HepG2 (cell line): ENCODE measurements around the gene GABRA4. TPM values are rescaled to one million over a fixed set of nuclear protein-coding genes. Genes with fewer than 3 reads are reported as not detected.

ENCODE experiments used
- ATAC-seq: fragments of 200-7000 bp; cut with Tn5 transposase; 3 replicates; pipeline ENCODE4 v1.9.1; 2020; ENCODE audit warnings: mild to moderate bottlenecking, moderate library complexity
- BruUV-seq: library from RNA; stranded (reverse); fragments of 400-500 nt; replicated peaks from 2 replicates; lab custom pipeline; 2021; lab: Mats Ljungman, UMichigan
- CTCF ChIA-PET: fragments of 300-600 bp; formaldehyde crosslinking; extraction: SDS; loops from one replicate; lab custom pipeline; 2021; ENCODE audit warnings: low total read pairs, inconsistent platforms, low intra/inter-chr PET ratio; lab: Yijun Ruan, JAX
- POLR2A ChIA-PET: fragments of 350-600 bp; sonication (Branson Sonifier 250); formaldehyde crosslinking; loops from one replicate; lab custom pipeline; 2020; ENCODE audit warnings: antibody characterized with exemption, inconsistent platforms; lab: Yijun Ruan, JAX
- DNase-seq: peaks from one replicate; pipeline ENCODE4 v3.0.0-alpha.2; 2015; ENCODE audit warnings: low spot score
- FAIRE-seq: peaks from 3 replicates; lab custom pipeline; 2011; peaks lifted over from hg19 to GRCh38; lab: Jason Lieb, UNC
- H2AFZ ChIP-seq: one replicate; pipeline ENCODE4 v1.6.1; 2011; ENCODE audit warnings: low read length, inconsistent platforms
- H3K27ac ChIP-seq: fragments of 300-600 bp; 3 replicates; pipeline ENCODE4 v1.8.0; 2011; ENCODE audit warnings: mixed run types, mild to moderate bottlenecking, mixed read lengths, low read length, inconsistent platforms; ENCODE audit not compliant: insufficient read depth; ENCODE audit errors: extremely low read length
- H3K27me3 ChIP-seq, 2 experiments: fragments of 200-600 bp in 1 of 2; 2 replicates in 1 of 2; 3 replicates in 1 of 2; pipeline versions ENCODE4 v1.6.0 to v1.8.0; 2011; ENCODE audit warnings: low read length in 2 of 2, mild to moderate bottlenecking in 2 of 2, moderate library complexity in 2 of 2, inconsistent platforms in 1 of 2; ENCODE audit not compliant: insufficient read depth in 2 of 2, control insufficient read depth in 1 of 2
- H3K36me3 ChIP-seq, 2 experiments: fragments of 200-600 bp in 1 of 2; replicated peaks in 1 of 2; 2 replicates in 1 of 2; 3 replicates in 1 of 2; pipeline versions ENCODE4 v1.5.1 to v1.8.0; 2011; ENCODE audit warnings: low read length in 2 of 2, inconsistent platforms in 1 of 2; ENCODE audit not compliant: insufficient read depth in 2 of 2, control insufficient read depth in 1 of 2
- H3K4me1 ChIP-seq: 2 replicates; pipeline ENCODE4 v1.5.1; 2012; ENCODE audit warnings: low read length, inconsistent platforms; ENCODE audit not compliant: insufficient read depth
- H3K4me2 ChIP-seq: 2 replicates; pipeline ENCODE4 v1.6.0; 2011; ENCODE audit warnings: low read depth, low read length, inconsistent platforms
- H3K4me3 ChIP-seq, 3 experiments: fragments of 200-600 bp in 1 of 3; sonication (generic), shearing (Covaris generic) in 1 of 3; replicated peaks in 1 of 3; 2 replicates each; pipeline ENCODE4 v1.5.1; 2011 to 2016; ENCODE audit warnings: low read length in 3 of 3, inconsistent platforms in 2 of 3, low read depth in 2 of 3, mild to moderate bottlenecking in 2 of 3, control low read depth in 1 of 3, mixed read lengths in 1 of 3; ENCODE audit not compliant: insufficient read depth in 1 of 3
- H3K79me2 ChIP-seq: one replicate; pipeline ENCODE4 v1.6.1; 2011; ENCODE audit warnings: low read length, inconsistent platforms; ENCODE audit not compliant: insufficient read depth
- H3K9ac ChIP-seq: 2 replicates; pipeline ENCODE4 v1.6.0; 2011; ENCODE audit warnings: mild to moderate bottlenecking, low read depth, low read length, inconsistent platforms; ENCODE audit not compliant: insufficient read depth
- H3K9me3 ChIP-seq: 2 replicates; pipeline ENCODE4 v1.5.1; 2012; ENCODE audit warnings: mild to moderate bottlenecking, low read length
- H4K20me1 ChIP-seq: 2 replicates; pipeline ENCODE4 v1.6.0; 2011; ENCODE audit warnings: inconsistent platforms, mild to moderate bottlenecking, low read length, moderate library complexity; ENCODE audit not compliant: insufficient read depth
- GATAD1 ChIP-seq: IDR thresholded peaks from 2 replicates; pipeline ENCODE4 v1.6.1; 2016; ENCODE audit warnings: missing genetic modification reagents, missing compliant biosample characterization
- MAFF ChIP-seq: IDR thresholded peaks from 2 replicates; pipeline ENCODE4 v1.6.1; 2011; ENCODE audit warnings: low read depth, low read length, improper control_type of control experiment
- MTF1 ChIP-seq: sonication (generic); formaldehyde crosslinking; IDR thresholded peaks from 2 replicates; pipeline ENCODE4 v1.5.0; 2020; ENCODE audit warnings: missing genetic modification reagents
- NFYB ChIP-seq: sonication (generic); formaldehyde crosslinking; IDR thresholded peaks from 2 replicates; pipeline ENCODE4 v1.4.0; 2020; ENCODE audit warnings: missing genetic modification reagents
- NFYC ChIP-seq: IDR thresholded peaks from 2 replicates; pipeline ENCODE4 v1.6.1; 2016; ENCODE audit warnings: missing genetic modification reagents, missing compliant biosample characterization
- PHB2 ChIP-seq: fragments of 450-650 bp; IDR thresholded peaks from 2 replicates; pipeline ENCODE4 v1.6.1; 2018; ENCODE audit not compliant: partially characterized antibody
- SRSF9 ChIP-seq: fragments of 200-400 bp; formaldehyde crosslinking; IDR thresholded peaks from 2 replicates; pipeline ENCODE4 v1.6.1; 2018; ENCODE audit warnings: borderline replicate concordance, mild to moderate bottlenecking, low read depth, low read length; ENCODE audit not compliant: insufficient read depth, poor library complexity, severe bottlenecking
- THAP11 ChIP-seq: IDR thresholded peaks from 2 replicates; pipeline ENCODE4 v1.6.1; 2016; ENCODE audit warnings: missing biosample characterization, missing genetic modification reagents
- ZIK1 ChIP-seq: sonication (generic); formaldehyde crosslinking; IDR thresholded peaks from 2 replicates; pipeline ENCODE4 v1.5.0; 2020; ENCODE audit warnings: mild to moderate bottlenecking, low read depth, missing genetic modification reagents, borderline replicate concordance
- ZNF232 ChIP-seq: sonication (generic); formaldehyde crosslinking; IDR thresholded peaks from 2 replicates; pipeline ENCODE4 v1.4.0; 2020; ENCODE audit warnings: missing genetic modification reagents, borderline replicate concordance
- ZNF317 ChIP-seq: sonication (generic); formaldehyde crosslinking; IDR thresholded peaks from 2 replicates; pipeline ENCODE4 v1.5.0; 2020; ENCODE audit warnings: mild to moderate bottlenecking, missing genetic modification reagents
- ZNF605 ChIP-seq: sonication (generic); formaldehyde crosslinking; IDR thresholded peaks from 2 replicates; pipeline ENCODE4 v1.8.0; 2022; ENCODE audit warnings: mild to moderate bottlenecking, missing genetic modification reagents
- ZNF616 ChIP-seq: sonication (generic); formaldehyde crosslinking; IDR thresholded peaks from 2 replicates; pipeline ENCODE4 v1.5.0; 2020; ENCODE audit warnings: low read depth, mild to moderate bottlenecking, missing genetic modification reagents
- ZNF687 ChIP-seq: sonication (generic); formaldehyde crosslinking; IDR thresholded peaks from 2 replicates; pipeline ENCODE4 v1.5.1; 2020; ENCODE audit warnings: mild to moderate bottlenecking, missing genetic modification reagents, moderate library complexity
- ZNF724P ChIP-seq: sonication (generic); formaldehyde crosslinking; IDR thresholded peaks from 2 replicates; pipeline ENCODE4 v1.8.0; 2022; ENCODE audit warnings: missing genetic modification reagents, borderline replicate concordance
- ZSCAN12 ChIP-seq: sonication (generic); formaldehyde crosslinking; IDR thresholded peaks from 2 replicates; pipeline ENCODE4 v1.9.0; 2021; ENCODE audit warnings: mild to moderate bottlenecking, missing genetic modification reagents
- ZSCAN9 ChIP-seq: IDR thresholded peaks from 2 replicates; pipeline ENCODE4 v1.6.1; 2016; ENCODE audit warnings: borderline replicate concordance
- WGBS: methylation state at CpG from one replicate; pipeline ENCODE4 v1.1.6; 2017; ENCODE audit warnings: low lambda C conversion rate; 5-methylcytosine and 5-hydroxymethylcytosine counted together
- in situ Hi-C: cut with HindIII; loops from 2 replicates; pipeline ENCODE4 v1.10.0; 2017; ENCODE audit warnings: low pct_unique_long_range_greater_than_20kb; ENCODE audit not compliant: extremely low pct_ligation_motif_present
- intact Hi-C: fragments of 100-400 bp; cut with micrococcal nuclease; formaldehyde crosslinking; loops from one replicate; pipeline ENCODE4 v1.10.0; 2022; ENCODE audit not compliant: unreplicated experiment
- polyA plus RNA-seq, 8 experiments: library from polyadenylated mRNA; depleted of rRNA in 3 of 8; stranded (reverse) in 7 of 8; unstranded in 1 of 8; fragments of >200 nt; fragmentation: Illumina TruSeq in 4 of 8; extraction: Trizol in 4 of 8; gene quantifications; 2 replicates each; pipeline versions ENCODE4 v1.2.1 to v1.2.3, GENCODE V29; 2011 to 2016; ENCODE audit warnings: low read depth in 4 of 8, missing spikeins in 1 of 8, mixed read lengths in 1 of 8; ENCODE audit not compliant: insufficient read depth in 1 of 8
- total RNA-seq, 5 experiments: library from RNA; depleted of rRNA; stranded (reverse); fragments of >200 nt; fragmentation: Illumina TruSeq; extraction: Trizol; gene quantifications; 2 replicates each; pipeline ENCODE4 v1.2.3, GENCODE V29; 2016; ENCODE audit warnings: low read depth in 1 of 5
- TF ChIP-seq, protein P1 (sequence below): IDR thresholded peaks from 2 replicates; pipeline ENCODE4 v1.6.1; 2016; ENCODE audit warnings: low read depth, borderline replicate concordance

GABRA4 gene
- total and polyA plus RNA-seq, 2 of the 13 experiments (the other 11 are each of a cell fraction or from before 2014, with no cell fraction given): not detected

- CTCF ChIA-PET: no interaction called here
- FAIRE-seq: no peak
- 43% methylated on average over 2 of the region's 2 CpGs for WGBS
These were observed 39.8 kb downstream of the GABRA4 start for GRCh38 chr4:46953564-46953963.

DNA sequence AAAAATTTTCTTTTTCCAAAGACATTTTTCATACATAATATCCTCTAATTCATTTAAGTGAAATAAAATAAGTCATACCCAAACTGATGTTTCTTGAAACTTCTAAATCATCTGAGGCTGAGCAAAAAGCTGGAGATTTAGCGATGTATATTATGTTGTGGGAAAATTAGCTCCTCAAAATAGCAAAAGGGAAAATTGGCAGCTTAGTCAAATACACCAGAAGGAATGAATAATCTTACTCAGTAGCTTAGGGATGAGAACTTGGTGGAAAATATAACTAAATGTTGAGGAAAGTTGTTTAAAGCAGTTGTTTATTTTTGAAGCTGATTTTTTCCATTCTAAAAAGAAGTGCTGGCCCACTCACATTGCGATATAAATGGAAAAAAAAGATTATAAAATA, 40.9 kb downstream of the GABRA4 start:
- POLR2A ChIA-PET: no interaction called here
- TF ChIP-seq PHB2 (no peak), ZNF616 (no peak), ZNF317 (no peak), NFYC (CRISPR knock-in tag) (no peak), ZNF724P (CRISPR knock-in tag) (no peak), SRSF9 (no peak), ZSCAN9 (CRISPR knock-in tag) (no peak), GATAD1 (CRISPR knock-in tag) (no peak), ZNF605 (CRISPR knock-in tag) (no peak), ZNF232 (CRISPR knock-in tag) (no peak), ZNF687 (CRISPR knock-in tag) (no peak), MAFF (no peak), NFYB (CRISPR knock-in tag) (no peak), THAP11 (CRISPR knock-in tag) (no peak), ZSCAN12 (CRISPR knock-in tag) (no peak), ZIK1 (no peak)
- TF ChIP-seq, protein P1, sequence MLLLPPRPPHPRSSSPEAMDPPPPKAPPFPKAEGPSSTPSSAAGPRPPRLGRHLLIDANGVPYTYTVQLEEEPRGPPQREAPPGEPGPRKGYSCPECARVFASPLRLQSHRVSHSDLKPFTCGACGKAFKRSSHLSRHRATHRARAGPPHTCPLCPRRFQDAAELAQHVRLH (CRISPR knock-in tag): no peak

More at GRCh38 chr4:46953564-46953963, 39.8 kb downstream of the GABRA4 start:
- DNase-seq: no peak
- no peak overlapping the region for H2AFZ ChIP-seq
- H3K79me2 ChIP-seq: no peaks in the 10 kb centered on the region
- POLR2A ChIA-PET: no interaction called here
- in situ Hi-C loops (no loop called here), intact Hi-C loops (no loop called here)
- no peak overlapping the region for H3K27ac ChIP-seq
- no peaks in the 10 kb centered on the region for H4K20me1 ChIP-seq
- ATAC-seq: no peak
- no peaks in the 10 kb centered on the region for H3K36me3 ChIP-seq
- BruUV-seq: no TSS peak
- no peak overlapping the region for H3K4me3 ChIP-seq
- no peaks in the 10 kb centered on the region for H3K9me3 ChIP-seq
- H3K4me2 ChIP-seq: no peak overlapping the region
- H3K9ac ChIP-seq: no peak overlapping the region
- no peaks in the 10 kb centered on the region for H3K4me1 ChIP-seq
- H3K27me3 ChIP-seq: no peaks in the 10 kb centered on the region
- no peak for TF ChIP-seq MTF1 (CRISPR knock-in tag)

More for the DNA sequence above, 40.9 kb downstream of the GABRA4 start:
- Histone ChIP-seq H2AFZ (no peak overlapping the region), H3K79me2 (no peaks in the 10 kb centered on the region), H3K9me3 (no peaks in the 10 kb centered on the region), H4K20me1 (no peaks in the 10 kb centered on the region), H3K27me3 (no peaks in the 10 kb centered on the region), H3K9ac (no peak overlapping the region), H3K4me2 (no peak overlapping the region), H3K4me3 (no peak overlapping the region), H3K27ac (no peak overlapping the region), H3K36me3 (no peaks in the 10 kb centered on the region), H3K4me1 (no peaks in the 10 kb centered on the region)
- DNase-seq (no peak), FAIRE-seq (no peak), ATAC-seq (no peak)
- intact Hi-C loops: no loop called here
- WGBS: 39% methylated on average over 2 of the region's 2 CpGs
- no TSS peak for BruUV-seq
- CTCF ChIA-PET: no interaction called here
- in situ Hi-C loops: no loop called here
